SU-DHL-6 (cell line): Measurements from ENCODE around the gene KCNAB2.

Experiments used
- H2AFZ ChIP-seq: fragments of 200-600 bp; sonication (generic); 2 replicates; pipeline ENCODE4 v1.6.1; 2014; ENCODE audit warnings: low read depth, mild to moderate bottlenecking, moderate library complexity, mixed read lengths, antibody characterized with exemption, low read length; ENCODE audit not compliant: severe bottlenecking
- H3F3A ChIP-seq: fragments of 200-600 bp; shearing (Covaris generic); 2 replicates; pipeline ENCODE4 v1.6.0; 2016; ENCODE audit warnings: antibody characterized with exemption, mild to moderate bottlenecking; ENCODE audit not compliant: insufficient read depth
- H3K27ac ChIP-seq: fragments of 200-600 bp; sonication (generic); 2 replicates; pipeline ENCODE4 v1.5.1; 2016; ENCODE audit warnings: low read depth, mild to moderate bottlenecking, low read length, moderate library complexity, mixed read lengths
- H3K27me3 ChIP-seq: fragments of 200-600 bp; sonication (generic), shearing (Covaris generic); 2 replicates; pipeline ENCODE4 v1.6.0; 2014; ENCODE audit warnings: mild to moderate bottlenecking, low read length
- H3K36me3 ChIP-seq: fragments of 200-600 bp; sonication (generic); 2 replicates; pipeline ENCODE4 v1.6.1; 2014; ENCODE audit warnings: mild to moderate bottlenecking, low read length, mixed read lengths
- H3K4me2 ChIP-seq: fragments of 300-600, 200-600 bp; shearing (Covaris generic), sonication (generic); 2 replicates; pipeline ENCODE4 v1.6.0; 2014; ENCODE audit warnings: low read length, low read depth, mild to moderate bottlenecking; ENCODE audit not compliant: poor library complexity, severe bottlenecking
- H3K4me3 ChIP-seq: fragments of 200-600 bp; sonication (generic); 2 replicates; pipeline ENCODE4 v1.5.1; 2014; ENCODE audit warnings: antibody characterized with exemption, low read length, mild to moderate bottlenecking, mixed read lengths; ENCODE audit not compliant: insufficient read depth, poor library complexity, severe bottlenecking
- H3K79me2 ChIP-seq: fragments of 200-600 bp; sonication (generic); 2 replicates; pipeline ENCODE4 v1.6.1; 2014; ENCODE audit warnings: mild to moderate bottlenecking, low read length, moderate library complexity; ENCODE audit not compliant: insufficient read depth
- H3K9ac ChIP-seq: fragments of 200-600 bp; sonication (generic); 2 replicates; pipeline ENCODE4 v1.7.0; 2014; ENCODE audit warnings: mild to moderate bottlenecking, low read length
- H3K9me2 ChIP-seq: fragments of 200-600 bp; sonication (generic); replicated peaks from 2 replicates; pipeline ENCODE4 v1.6.1; 2014; ENCODE audit warnings: low read length; ENCODE audit not compliant: insufficient read depth
- H3K9me3 ChIP-seq: fragments of 200-600 bp; sonication (generic); 2 replicates; pipeline ENCODE4 v1.6.1; 2014; ENCODE audit warnings: low read length, mixed read lengths; ENCODE audit not compliant: insufficient read depth
- H4K20me1 ChIP-seq: fragments of 200-600 bp; sonication (generic); 2 replicates; pipeline ENCODE4 v1.6.1; 2014; ENCODE audit warnings: low read depth, mild to moderate bottlenecking, antibody characterized with exemption, low read length, moderate library complexity, mixed read lengths
- EZH2phosphoT487 ChIP-seq: fragments of 200-600 bp; sonication (generic), shearing (Covaris generic); conservative IDR thresholded peaks from 2 replicates; pipeline ENCODE4 v1.6.1; 2018; ENCODE audit warnings: mild to moderate bottlenecking, antibody characterized with exemption, low read length, moderate library complexity, mixed read lengths
- TF ChIP-seq, protein P1 (sequence below): fragments of 200-600 bp; sonication (generic); IDR thresholded peaks from one replicate; pipeline ENCODE4 v1.5.1; 2017; ENCODE audit warnings: antibody characterized with exemption, mild to moderate bottlenecking, low read length, moderate library complexity; ENCODE audit not compliant: insufficient read depth, poor library complexity, severe bottlenecking

KCNAB2 gene

DNA sequence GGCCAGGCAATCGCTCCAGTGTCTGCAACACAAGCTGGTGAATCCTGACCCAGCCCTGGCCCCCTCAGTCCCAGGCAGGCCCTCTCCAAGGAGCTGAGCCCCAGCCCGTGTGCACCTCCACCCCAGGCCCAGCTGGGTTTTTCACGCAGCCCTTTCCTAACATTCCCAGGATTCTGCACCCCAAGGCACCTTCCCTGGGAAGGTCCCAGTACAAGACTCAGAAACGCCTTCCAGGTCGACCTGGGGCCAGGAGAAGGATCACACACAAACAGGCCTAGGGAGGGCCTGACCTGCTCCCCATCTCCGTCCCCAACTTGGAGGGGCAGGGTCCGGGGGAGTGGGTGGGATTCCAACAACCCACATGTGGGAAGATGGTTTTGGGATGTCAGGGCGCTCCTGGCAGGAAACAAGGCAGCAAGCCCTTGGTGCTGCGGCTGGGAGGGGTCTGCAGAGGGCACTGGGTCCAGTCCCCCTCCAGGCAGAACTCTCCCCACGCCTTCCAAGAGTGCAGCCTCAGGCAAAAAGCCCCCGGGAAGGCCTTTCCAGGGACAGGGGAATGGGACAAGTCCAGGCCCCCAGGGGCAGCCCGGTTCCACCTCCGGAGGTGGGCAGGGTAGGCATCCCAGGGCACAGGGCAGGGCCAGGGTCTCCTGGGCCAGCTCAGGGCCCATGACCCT, 58.3 kb downstream of the KCNAB2 start:
- H3K4me3 ChIP-seq: no peak overlapping the region
- TF ChIP-seq EZH2phosphoT487: no peak
- TF ChIP-seq, protein P1, sequence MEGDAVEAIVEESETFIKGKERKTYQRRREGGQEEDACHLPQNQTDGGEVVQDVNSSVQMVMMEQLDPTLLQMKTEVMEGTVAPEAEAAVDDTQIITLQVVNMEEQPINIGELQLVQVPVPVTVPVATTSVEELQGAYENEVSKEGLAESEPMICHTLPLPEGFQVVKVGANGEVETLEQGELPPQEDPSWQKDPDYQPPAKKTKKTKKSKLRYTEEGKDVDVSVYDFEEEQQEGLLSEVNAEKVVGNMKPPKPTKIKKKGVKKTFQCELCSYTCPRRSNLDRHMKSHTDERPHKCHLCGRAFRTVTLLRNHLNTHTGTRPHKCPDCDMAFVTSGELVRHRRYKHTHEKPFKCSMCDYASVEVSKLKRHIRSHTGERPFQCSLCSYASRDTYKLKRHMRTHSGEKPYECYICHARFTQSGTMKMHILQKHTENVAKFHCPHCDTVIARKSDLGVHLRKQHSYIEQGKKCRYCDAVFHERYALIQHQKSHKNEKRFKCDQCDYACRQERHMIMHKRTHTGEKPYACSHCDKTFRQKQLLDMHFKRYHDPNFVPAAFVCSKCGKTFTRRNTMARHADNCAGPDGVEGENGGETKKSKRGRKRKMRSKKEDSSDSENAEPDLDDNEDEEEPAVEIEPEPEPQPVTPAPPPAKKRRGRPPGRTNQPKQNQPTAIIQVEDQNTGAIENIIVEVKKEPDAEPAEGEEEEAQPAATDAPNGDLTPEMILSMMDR: no peak
- no peak overlapping the region for H2AFZ ChIP-seq
- no peaks in the 10 kb centered on the region for H3K79me2 ChIP-seq
- no peaks in the 10 kb centered on the region for H4K20me1 ChIP-seq
- H3K9me3 ChIP-seq: no peaks in the 10 kb centered on the region
- no peak overlapping the region for H3K9ac ChIP-seq
- no peak overlapping the region for H3K4me2 ChIP-seq
- H3K27me3 ChIP-seq: no peaks in the 10 kb centered on the region
- no peak overlapping the region for H3K27ac ChIP-seq
- H3K36me3 ChIP-seq: no peaks in the 10 kb centered on the region
- no peaks in the 10 kb centered on the region for H3K9me2 ChIP-seq
- H3F3A ChIP-seq: no peaks in the 10 kb centered on the region

- Histone ChIP-seq H3F3A (no peaks in the 10 kb centered on the region), H3K4me3 (no peak overlapping the region), H3K36me3 (no peaks in the 10 kb centered on the region), H3K79me2 (no peaks in the 10 kb centered on the region), H3K27me3 (no peaks in the 10 kb centered on the region), H3K9ac (no peak overlapping the region), H4K20me1 (no peaks in the 10 kb centered on the region), H3K4me2 (no peak overlapping the region), H3K9me2 (no peaks in the 10 kb centered on the region), H2AFZ (no peak overlapping the region), H3K9me3 (no peaks in the 10 kb centered on the region), H3K27ac (no peak overlapping the region)
- TF ChIP-seq EZH2phosphoT487: no peak
- TF ChIP-seq, protein P1: no peak
These were observed 58.9 kb downstream of the KCNAB2 start for GRCh38 chr1:6104631-6105030.

- H3K4me3 ChIP-seq: no peak overlapping the region
- no peaks in the 10 kb centered on the region for H3K79me2 ChIP-seq
- H3K27ac ChIP-seq: no peak overlapping the region
- no peak overlapping the region for H3K9ac ChIP-seq
- H3F3A ChIP-seq: no peaks in the 10 kb centered on the region
- H4K20me1 ChIP-seq: no peaks in the 10 kb centered on the region
- H3K9me3 ChIP-seq: no peaks in the 10 kb centered on the region
- no peak overlapping the region for H2AFZ ChIP-seq
- H3K4me2 ChIP-seq: no peak overlapping the region
- no peaks in the 10 kb centered on the region for H3K27me3 ChIP-seq
- TF ChIP-seq, protein P1: no peak
- TF ChIP-seq EZH2phosphoT487: no peak
- H3K36me3 ChIP-seq: no peaks in the 10 kb centered on the region
- no peaks in the 10 kb centered on the region for H3K9me2 ChIP-seq
These were observed 59.6 kb downstream of the KCNAB2 start for GRCh38 chr1:6105218-6105679.
